CD4-positive, alpha-beta T cell treated with Interleukin-17A for 4 hours (primary cell): Measurements from ENCODE around the gene VSNL1.
"Not testable (repeated sequence)": the region's sequence is repeated elsewhere in the genome, so short reads cannot be mapped to it uniquely, and the experiment has no call there.

ENCODE experiments used
- DNase-seq: peaks from one replicate; pipeline ENCODE4 v3.0.0-alpha.2; 2020; ENCODE audit warnings: mixed read lengths

VSNL1 gene

GRCh38 chr2:17543131-17543660, 2.7 kb downstream of the VSNL1 start:
- no peak for DNase-seq

DNA sequence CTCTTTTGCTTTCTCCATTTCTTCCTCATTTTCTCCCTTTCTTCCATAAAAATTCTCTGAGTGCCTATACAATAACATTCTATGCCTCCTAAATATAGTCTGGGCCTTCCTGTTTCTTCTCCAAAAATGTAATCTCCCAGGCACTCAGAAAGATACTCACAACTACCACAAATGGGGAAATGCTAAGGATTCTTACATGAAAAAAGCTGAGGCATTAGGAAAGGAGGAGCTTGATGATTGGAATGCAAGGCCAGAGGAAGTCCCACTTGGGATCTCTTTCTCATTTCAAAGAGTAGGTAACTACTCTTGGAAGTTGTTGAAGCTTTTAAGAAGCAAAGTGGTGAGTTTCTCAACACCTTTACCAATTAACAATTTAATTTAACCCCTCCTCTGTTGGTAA, 3.4 kb downstream of the VSNL1 start:
- DNase-seq: no peak

- no peak for DNase-seq
Measured at GRCh38 chr2:17544256-17544655, 3.8 kb downstream of the VSNL1 start.

GRCh38 chr2:17545680-17546613, 5.5 kb downstream of the VSNL1 start:
- no peak for DNase-seq

GRCh38 chr2:17547237-17547636, 6.7 kb downstream of the VSNL1 start:
- no peak for DNase-seq

GRCh38 chr2:17547737-17548136, 7.2 kb downstream of the VSNL1 start:
- DNase-seq: no peak

DNA sequence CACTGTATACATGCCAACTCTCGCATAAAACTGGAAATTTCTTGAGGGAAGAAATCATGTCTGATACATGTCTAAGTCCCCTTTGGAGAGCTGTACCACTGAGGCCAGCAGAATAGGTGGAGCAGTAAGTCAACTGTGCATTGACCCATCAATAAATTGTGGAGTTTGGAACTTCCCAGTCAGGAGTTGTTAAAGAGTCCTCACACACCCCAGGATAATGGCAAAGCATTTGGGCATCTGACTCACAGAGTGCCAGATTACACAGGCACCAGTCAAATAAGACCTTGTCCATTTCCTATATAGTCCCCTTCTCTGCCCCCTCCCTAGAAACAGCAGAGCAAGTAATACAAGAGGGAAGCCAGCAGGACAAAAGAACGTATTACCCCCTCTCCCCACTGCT, 10.4 kb downstream of the VSNL1 start:
- no peak for DNase-seq

- DNase-seq: no peak
Measured at GRCh38 chr2:17555150-17555549, 14.7 kb downstream of the VSNL1 start.

DNA sequence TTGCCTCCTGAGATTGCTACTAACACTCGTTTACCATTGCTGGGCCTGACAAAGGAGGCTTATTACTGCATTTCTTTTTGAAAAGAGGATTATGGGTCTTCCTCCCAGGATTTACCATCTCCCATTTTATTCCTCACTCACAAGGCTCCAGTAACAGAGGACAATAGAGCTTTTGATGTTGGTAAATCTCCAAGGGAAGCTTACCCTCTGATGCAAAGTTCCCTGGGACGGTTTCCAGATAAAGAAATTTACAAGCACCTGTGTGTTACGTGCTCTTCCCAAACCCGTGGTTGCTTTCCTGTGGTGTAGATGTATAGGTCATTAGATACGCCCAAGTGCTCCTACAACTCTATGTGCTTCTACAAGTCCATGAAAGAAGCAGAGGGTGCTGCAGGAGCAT, 17.1 kb downstream of the VSNL1 start:
- DNase-seq: no peak

- DNase-seq: no peak
Measured at GRCh38 chr2:17558053-17558452, 17.6 kb downstream of the VSNL1 start.

GRCh38 chr2:17558878-17559277, 18.4 kb downstream of the VSNL1 start:
- DNase-seq: no peak

GRCh38 chr2:17565726-17566125, 25.2 kb downstream of the VSNL1 start:
- DNase-seq: not testable (repeated sequence)

GRCh38 chr2:17571681-17572080, 31.2 kb downstream of the VSNL1 start:
- DNase-seq: no peak

DNA sequence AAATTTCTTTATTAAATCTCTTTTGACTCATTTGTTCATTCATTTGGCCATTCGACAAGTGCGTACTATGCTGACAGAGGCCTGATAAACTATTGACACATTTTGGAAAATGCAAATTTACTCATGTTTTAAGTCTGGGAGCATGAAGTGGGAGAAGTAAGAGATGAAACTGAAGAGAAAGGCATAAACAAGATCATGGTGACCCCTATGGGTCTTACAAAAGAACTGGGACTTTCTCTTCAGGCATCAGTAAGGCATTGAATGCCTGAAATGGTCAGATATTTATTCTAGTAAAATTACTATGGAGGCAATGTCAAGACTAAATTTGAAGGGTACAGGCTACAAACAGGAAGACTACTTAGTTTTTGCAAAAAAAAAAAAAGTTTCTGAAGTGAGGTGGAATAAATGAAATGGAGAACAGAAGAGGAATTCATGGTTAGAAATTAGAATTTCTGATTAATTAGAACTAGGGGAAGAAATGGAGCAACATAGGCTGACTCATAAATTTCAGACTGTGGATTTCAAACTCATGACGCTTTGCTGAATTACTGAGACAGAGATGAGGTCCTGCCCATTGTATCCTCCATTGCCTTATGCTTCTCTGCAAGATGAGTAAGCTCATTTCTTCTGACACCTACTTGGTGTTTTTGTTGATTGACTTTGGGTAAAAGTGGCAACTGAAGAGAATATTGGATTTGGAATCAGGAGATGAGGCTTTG, 32.7 kb downstream of the VSNL1 start:
- DNase-seq: no peak

DNA sequence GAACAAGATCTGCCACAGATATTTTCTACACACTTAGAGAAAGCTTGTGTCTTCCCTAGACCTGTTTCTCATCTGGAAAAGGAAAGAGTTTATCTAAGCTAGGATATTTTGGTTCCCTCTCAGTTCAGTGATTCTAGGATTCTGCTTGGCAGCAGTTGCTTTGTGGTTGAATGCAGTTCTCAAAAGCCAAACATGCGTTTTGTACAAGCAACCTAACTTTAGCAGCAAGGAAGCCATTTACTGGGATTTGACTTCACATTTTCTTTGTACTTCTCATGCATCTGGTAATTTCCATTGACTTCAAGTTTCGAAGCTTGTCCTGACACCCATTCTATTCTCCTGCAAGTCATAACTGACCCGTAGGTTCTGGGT, 33.3 kb downstream of the VSNL1 start:
- DNase-seq: no peak

GRCh38 chr2:17574406-17575073, 34.0 kb downstream of the VSNL1 start:
- no peak for DNase-seq

GRCh38 chr2:17576802-17577201, 36.3 kb downstream of the VSNL1 start:
- no peak for DNase-seq

DNA sequence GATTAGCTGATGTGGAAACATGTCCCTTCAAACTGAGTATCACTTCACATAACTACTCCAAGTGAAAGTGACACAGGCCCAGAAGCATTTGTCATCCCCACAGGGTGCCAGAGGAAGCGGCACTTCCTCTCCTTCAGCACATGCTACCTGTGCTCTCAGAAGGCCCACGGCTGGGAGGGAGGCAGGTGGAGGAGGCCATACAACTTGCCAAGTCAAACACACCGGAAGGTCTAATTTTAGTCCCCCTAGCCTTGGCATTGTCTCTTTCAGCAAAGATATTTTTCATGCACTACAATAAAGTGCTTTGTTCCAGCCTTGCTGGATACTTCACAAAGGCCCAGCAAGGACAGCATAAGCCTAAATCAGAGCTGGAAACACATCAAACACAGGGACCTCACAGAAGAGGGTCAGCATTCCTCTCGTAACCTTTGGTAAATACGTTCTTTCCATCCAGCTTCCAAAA, 38.0 kb downstream of the VSNL1 start:
- DNase-seq: no peak

DNA sequence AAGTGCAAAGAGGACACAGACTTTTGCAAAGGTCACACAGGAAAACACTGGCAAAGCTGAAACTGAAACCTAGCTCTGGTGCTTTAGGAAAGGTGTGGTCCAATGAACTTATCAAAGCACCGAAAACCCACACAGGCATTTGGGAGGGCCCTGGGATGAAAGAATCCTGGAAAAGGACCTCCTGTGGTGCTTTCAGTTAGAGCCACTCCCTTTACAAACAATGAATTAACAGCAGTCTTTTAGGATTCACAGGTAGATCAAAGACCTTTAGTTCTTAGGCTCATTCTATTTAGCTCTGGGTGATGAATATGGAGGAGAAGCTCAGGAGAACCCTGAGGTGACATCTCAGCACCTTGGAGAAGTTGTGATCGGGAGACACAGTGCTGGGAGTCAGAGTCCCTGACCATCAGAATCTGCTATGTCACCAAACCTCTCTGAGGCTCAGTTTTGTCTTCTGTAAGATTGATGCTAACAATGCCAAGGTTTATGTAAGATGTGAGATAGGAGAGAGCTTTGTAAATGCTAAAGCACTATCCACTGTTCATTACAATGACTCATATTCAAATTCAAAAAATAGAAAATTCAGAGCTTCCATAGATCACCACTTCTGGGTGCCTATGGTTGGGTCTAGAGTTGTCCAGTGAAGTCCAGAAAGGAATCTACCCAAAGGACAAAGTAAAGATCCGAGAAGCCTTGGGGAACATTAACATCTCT, 39.3 kb downstream of the VSNL1 start:
- no peak for DNase-seq

- DNase-seq: no peak
Measured at GRCh38 chr2:17580319-17580715, 39.8 kb downstream of the VSNL1 start.

- DNase-seq: no peak
Measured at GRCh38 chr2:17581831-17582230, 41.3 kb downstream of the VSNL1 start.

DNA sequence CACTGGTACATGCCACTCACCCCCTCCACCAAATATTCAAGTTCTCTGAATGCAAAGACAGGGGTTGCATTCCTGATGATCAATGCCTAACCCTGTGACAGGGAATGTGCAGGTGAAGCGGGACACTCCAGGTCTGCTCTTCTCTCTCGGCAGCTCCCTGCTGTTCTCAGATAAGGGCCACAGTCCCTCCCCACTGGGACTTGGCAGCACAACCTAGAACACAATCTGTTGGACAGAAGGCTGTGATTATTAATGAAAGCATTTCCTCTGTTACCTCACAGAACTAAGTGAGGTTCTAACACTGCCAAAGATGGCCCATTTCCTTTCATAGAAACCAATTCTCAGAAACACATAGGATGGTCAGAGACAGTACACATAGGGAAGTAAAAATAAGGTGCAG, 42.7 kb downstream of the VSNL1 start:
- no peak for DNase-seq

DNA sequence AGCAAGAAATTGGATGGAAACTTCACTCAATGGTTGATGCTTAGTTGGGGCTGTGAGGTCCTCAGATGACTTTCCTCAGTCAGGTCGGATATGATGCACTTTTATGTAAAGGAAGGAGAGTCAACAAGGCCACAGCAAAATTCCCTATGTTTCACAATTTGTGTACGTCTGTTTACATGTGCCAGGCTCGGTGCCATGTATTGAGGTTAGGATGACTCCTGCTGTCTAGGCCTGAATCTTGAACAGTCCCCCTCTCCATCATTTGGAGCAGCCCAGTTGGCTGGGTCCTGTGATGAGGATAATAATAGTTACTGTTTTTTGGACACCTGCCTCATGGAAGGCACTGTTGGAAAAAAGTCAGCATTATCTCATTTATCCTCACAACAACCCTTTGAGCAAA, 43.1 kb downstream of the VSNL1 start:
- DNase-seq: no peak
